ENCODE data around the gene MYH2.

Gene MYH2

DNA sequence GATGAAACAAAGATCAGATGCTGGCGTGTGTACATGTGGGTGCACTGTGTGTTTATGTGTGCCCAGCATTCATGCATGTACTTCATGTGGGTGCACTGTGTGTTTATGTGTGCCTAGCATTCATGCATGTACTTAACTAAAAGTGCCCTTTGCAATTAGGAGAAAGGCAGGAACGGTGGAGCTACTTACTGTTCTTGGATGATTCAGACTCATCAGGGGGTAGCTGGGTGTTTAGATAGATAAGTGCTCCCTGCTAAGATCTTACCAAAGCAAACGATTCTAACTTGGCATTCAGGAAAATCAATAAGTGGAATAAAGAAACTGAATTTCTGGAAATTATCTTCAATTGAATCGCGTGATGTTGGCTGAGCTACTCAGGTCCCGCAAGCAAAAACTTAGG is 8.6 kb upstream of the MYH2 start:
- Histone ChIP-seq H2BK120ac (ENCODE audit: low read depth, low read length) (no peak overlapping the region), H3K4me1 (ENCODE audit: control insufficient read depth in 2 of 2, insufficient read depth in 1 of 2, low read depth in 1 of 2, low read length in 2 of 2) (no peaks in the 10 kb centered on the region), H3K27ac (replicated peaks; ENCODE audit: low read length) (no peak overlapping the region), H2AFZ (ENCODE audit: low read length) (no peak overlapping the region), H3K4me3 (ENCODE audit: low read length in 2 of 2) (no peak overlapping the region), H3K23ac (ENCODE audit: low read depth, low read length, poor library complexity) (no peak overlapping the region), H2BK12ac (ENCODE audit: low read length) (no peak overlapping the region), H4K91ac (ENCODE audit: low read depth, low read length, poor library complexity) (no peak overlapping the region), H3K36me3 (replicated peaks in 1 of 2; ENCODE audit: control insufficient read depth in 2 of 2, insufficient read depth in 2 of 2, low read length in 2 of 2) (no peaks in the 10 kb centered on the region), H2BK5ac (ENCODE audit: low read length) (no peak overlapping the region), H3K14ac (ENCODE audit: low read length) (no peak overlapping the region), H3K27me3 (ENCODE audit: control insufficient read depth in 3 of 3, insufficient read depth in 3 of 3, low read depth in 1 of 3, low read length in 3 of 3) (no peaks in the 10 kb centered on the region), H3K9ac (ENCODE audit: low read depth, low read length, poor library complexity) (no peak overlapping the region), H3K9me3 (replicated peaks in 1 of 2; ENCODE audit: control insufficient read depth in 2 of 2, insufficient read depth in 1 of 2, low read depth in 1 of 2, low read length in 2 of 2) (no peaks in the 10 kb centered on the region), H2BK15ac (ENCODE audit: low read length) (no peak overlapping the region), H4K8ac (ENCODE audit: low read depth, low read length) (no peak overlapping the region), H3K4me2 (ENCODE audit: insufficient read depth, low read length, poor library complexity, severe bottlenecking) (no peak overlapping the region), H3K79me1 (ENCODE audit: low read depth, low read length) (no peaks in the 10 kb centered on the region), H3K4ac (ENCODE audit: low read length) (no peak overlapping the region), H3K18ac (ENCODE audit: low read length) (no peak overlapping the region), H2AK5ac (ENCODE audit: low read depth, low read length) (no peak overlapping the region)
- DNase-seq (ENCODE audit: low spot score) = no peak
- WGBS, 2 donors (ENCODE audit: extremely low coverage in 2 of 2, insufficient read length in 2 of 2, insufficient replicate concordance in 1 of 2) = no CpG with 5 or more reads among the region's 6 CpGs

- Histone ChIP-seq H2BK5ac (ENCODE audit: low read length) (no peak overlapping the region), H4K91ac (ENCODE audit: low read depth, low read length, poor library complexity) (no peak overlapping the region), H2AK5ac (ENCODE audit: low read depth, low read length) (no peak overlapping the region), H2AFZ (ENCODE audit: low read length) (no peak overlapping the region), H3K27ac (replicated peaks; ENCODE audit: low read length) (no peak overlapping the region), H3K79me1 (ENCODE audit: low read depth, low read length) (no peaks in the 10 kb centered on the region), H2BK15ac (ENCODE audit: low read length) (no peak overlapping the region), H3K14ac (ENCODE audit: low read length) (no peak overlapping the region), H3K4me2 (ENCODE audit: insufficient read depth, low read length, poor library complexity, severe bottlenecking) (no peak overlapping the region), H3K4me3 (ENCODE audit: low read length in 2 of 2) (no peak overlapping the region), H3K23ac (ENCODE audit: low read depth, low read length, poor library complexity) (no peak overlapping the region), H2BK12ac (ENCODE audit: low read length) (no peak overlapping the region), H3K18ac (ENCODE audit: low read length) (no peak overlapping the region), H3K4me1 (ENCODE audit: control insufficient read depth in 2 of 2, insufficient read depth in 1 of 2, low read depth in 1 of 2, low read length in 2 of 2) (no peaks in the 10 kb centered on the region), H3K9me3 (replicated peaks in 1 of 2; ENCODE audit: control insufficient read depth in 2 of 2, insufficient read depth in 1 of 2, low read depth in 1 of 2, low read length in 2 of 2) (no peaks in the 10 kb centered on the region), H4K8ac (ENCODE audit: low read depth, low read length) (no peak overlapping the region), H3K27me3 (ENCODE audit: control insufficient read depth in 3 of 3, insufficient read depth in 3 of 3, low read depth in 1 of 3, low read length in 3 of 3) (no peaks in the 10 kb centered on the region), H3K9ac (ENCODE audit: low read depth, low read length, poor library complexity) (no peak overlapping the region), H3K4ac (ENCODE audit: low read length) (no peak overlapping the region), H2BK120ac (ENCODE audit: low read depth, low read length) (no peak overlapping the region), H3K36me3 (replicated peaks in 1 of 2; ENCODE audit: control insufficient read depth in 2 of 2, insufficient read depth in 2 of 2, low read length in 2 of 2) (no peaks in the 10 kb centered on the region)
- WGBS, 2 donors (ENCODE audit: extremely low coverage in 2 of 2, insufficient read length in 2 of 2, insufficient replicate concordance in 1 of 2) = no CpG with 5 or more reads among the region's 1 CpG
- no peak for DNase-seq (ENCODE audit: low spot score)
These were observed 8.0 kb upstream of the MYH2 start for GRCh38 chr17:10557422-10557821.

GRCh38 chr17:10556301-10557005 is 7.0 kb upstream of the MYH2 start:
- no peak overlapping the region for H4K91ac ChIP-seq (ENCODE audit: low read depth, low read length, poor library complexity)
- H3K4me3 ChIP-seq (ENCODE audit: low read length in 2 of 2) = no peak overlapping the region
- no peaks in the 10 kb centered on the region for H3K4me1 ChIP-seq (ENCODE audit: control insufficient read depth in 2 of 2, insufficient read depth in 1 of 2, low read depth in 1 of 2, low read length in 2 of 2)

GRCh38 chr17:10550014-10550413 is 556 bp upstream of the MYH2 start:
- H3K4me2 ChIP-seq (ENCODE audit: insufficient read depth, low read length, poor library complexity, severe bottlenecking) = no peak overlapping the region
- H2AFZ ChIP-seq (ENCODE audit: low read length) = no peak overlapping the region
- H4K91ac ChIP-seq (ENCODE audit: low read depth, low read length, poor library complexity) = no peak overlapping the region
- H2BK12ac ChIP-seq (ENCODE audit: low read length) = no peak overlapping the region
- H3K4ac ChIP-seq (ENCODE audit: low read length) = no peak overlapping the region
- no peak overlapping the region for H3K9ac ChIP-seq (ENCODE audit: low read depth, low read length, poor library complexity)
- H2AK5ac ChIP-seq (ENCODE audit: low read depth, low read length) = no peak overlapping the region
- no peak overlapping the region for H3K23ac ChIP-seq (ENCODE audit: low read depth, low read length, poor library complexity)
- H3K14ac ChIP-seq (ENCODE audit: low read length) = no peak overlapping the region
- peaks cover 0 to 5% (median 0%) of the 10 kb centered on the region in 3 experiments for H3K27me3 ChIP-seq (ENCODE audit: control insufficient read depth in 3 of 3, insufficient read depth in 3 of 3, low read depth in 1 of 3, low read length in 3 of 3)
- H3K18ac ChIP-seq (ENCODE audit: low read length) = no peak overlapping the region
- peak overlapping the region; percentile 81 for H3K27ac ChIP-seq (replicated peaks; ENCODE audit: low read length)
- H4K8ac ChIP-seq (ENCODE audit: low read depth, low read length) = no peak overlapping the region
- DNase-seq (ENCODE audit: low spot score) = no peak
- no CpG with 5 or more reads among the region's 4 CpGs for WGBS, 2 donors (ENCODE audit: extremely low coverage in 2 of 2, insufficient read length in 2 of 2, insufficient replicate concordance in 1 of 2)
- H2BK120ac ChIP-seq (ENCODE audit: low read depth, low read length) = no peak overlapping the region
- H2BK15ac ChIP-seq (ENCODE audit: low read length) = no peak overlapping the region
- no peaks in the 10 kb centered on the region for H3K79me1 ChIP-seq (ENCODE audit: low read depth, low read length)
- no peak overlapping the region for H2BK5ac ChIP-seq (ENCODE audit: low read length)
- no peak overlapping the region for H3K4me3 ChIP-seq (ENCODE audit: low read length in 2 of 2)
- H3K36me3 ChIP-seq (replicated peaks in 1 of 2; ENCODE audit: control insufficient read depth in 2 of 2, insufficient read depth in 2 of 2, low read length in 2 of 2) = no peaks in the 10 kb centered on the region
- peaks cover 2 to 9% of the 10 kb centered on the region in 2 donors for H3K4me1 ChIP-seq (ENCODE audit: control insufficient read depth in 2 of 2, insufficient read depth in 1 of 2, low read depth in 1 of 2, low read length in 2 of 2)
- H3K9me3 ChIP-seq (replicated peaks in 1 of 2; ENCODE audit: control insufficient read depth in 2 of 2, insufficient read depth in 1 of 2, low read depth in 1 of 2, low read length in 2 of 2) = no peaks in the 10 kb centered on the region

More at GRCh38 chr17:10556301-10557005, 7.0 kb upstream of the MYH2 start:
- Histone ChIP-seq H2BK5ac (ENCODE audit: low read length) (no peak overlapping the region), H3K9ac (ENCODE audit: low read depth, low read length, poor library complexity) (no peak overlapping the region), H2BK12ac (ENCODE audit: low read length) (no peak overlapping the region), H4K8ac (ENCODE audit: low read depth, low read length) (no peak overlapping the region), H3K23ac (ENCODE audit: low read depth, low read length, poor library complexity) (no peak overlapping the region), H3K27ac (replicated peaks; ENCODE audit: low read length) (no peak overlapping the region), H3K18ac (ENCODE audit: low read length) (no peak overlapping the region), H3K27me3 (ENCODE audit: control insufficient read depth in 3 of 3, insufficient read depth in 3 of 3, low read depth in 1 of 3, low read length in 3 of 3) (no peaks in the 10 kb centered on the region), H3K14ac (ENCODE audit: low read length) (no peak overlapping the region), H3K79me1 (ENCODE audit: low read depth, low read length) (no peaks in the 10 kb centered on the region), H2BK15ac (ENCODE audit: low read length) (no peak overlapping the region), H2AK5ac (ENCODE audit: low read depth, low read length) (no peak overlapping the region), H3K9me3 (replicated peaks in 1 of 2; ENCODE audit: control insufficient read depth in 2 of 2, insufficient read depth in 1 of 2, low read depth in 1 of 2, low read length in 2 of 2) (no peaks in the 10 kb centered on the region), H2AFZ (ENCODE audit: low read length) (no peak overlapping the region), H3K4me2 (ENCODE audit: insufficient read depth, low read length, poor library complexity, severe bottlenecking) (no peak overlapping the region), H2BK120ac (ENCODE audit: low read depth, low read length) (no peak overlapping the region), H3K36me3 (replicated peaks in 1 of 2; ENCODE audit: control insufficient read depth in 2 of 2, insufficient read depth in 2 of 2, low read length in 2 of 2) (no peaks in the 10 kb centered on the region), H3K4ac (ENCODE audit: low read length) (no peak overlapping the region)
- DNase-seq (ENCODE audit: low spot score) = no peak
- WGBS, 2 donors (ENCODE audit: extremely low coverage in 2 of 2, insufficient read length in 2 of 2, insufficient replicate concordance in 1 of 2) = no CpG with 5 or more reads among the region's 5 CpGs
